ACHN (cell line): ENCODE data around the gene SRF.
A peak's percentile ranks its signal among the peaks of the same experiment; 100 is the strongest.
"Not testable (repeated sequence)": the region's sequence is repeated elsewhere in the genome, so short reads cannot be mapped to it uniquely, and the experiment has no call there.

Source experiments
- DNase-seq: peaks from one replicate; pipeline ENCODE4 v3.0.0-alpha.2; 2015
- in situ Hi-C: cut with HindIII; loops from 2 replicates; pipeline ENCODE4 v1.10.0; 2017; ENCODE audit warnings: low sequenced_read_pairs, low pct_ligation_motif_present, low pct_unique_long_range_greater_than_20kb

Gene SRF

GRCh38 chr6:43170931-43171706 is at the start of gene SRF:
SRF (plus strand) TSS chr6:43171269; CDS start chr6:43171657, 388 bp downstream.
- in situ Hi-C loops = no loop called here

GRCh38 chr6:43122146-43122545 is 48.9 kb upstream of the SRF start:
- in situ Hi-C loops = no loop called here
- DNase-seq = no peak

More at GRCh38 chr6:43170931-43171706, at the start of gene SRF:
- DNase-seq = peak; percentile 98

GRCh38 chr6:43123461-43124314 is 47.4 kb upstream of the SRF start:
- no peak for DNase-seq
- in situ Hi-C loops = no loop called here

- in situ Hi-C loops = no loop called here
- DNase-seq = no peak
Measured at GRCh38 chr6:43124481-43124880, 46.6 kb upstream of the SRF start.

GRCh38 chr6:43125119-43125518 is 46.0 kb upstream of the SRF start:
- in situ Hi-C loops = no loop called here

GRCh38 chr6:43125555-43125954 is 45.5 kb upstream of the SRF start:
- in situ Hi-C loops = no loop called here

More at GRCh38 chr6:43125119-43125518, 46.0 kb upstream of the SRF start:
- no peak for DNase-seq

GRCh38 chr6:43127180-43127579 is 43.9 kb upstream of the SRF start:
- in situ Hi-C loops = no loop called here
- no peak for DNase-seq

More at GRCh38 chr6:43125555-43125954, 45.5 kb upstream of the SRF start:
- no peak for DNase-seq

GRCh38 chr6:43127877-43128276 is 43.2 kb upstream of the SRF start:
- in situ Hi-C loops = no loop called here
- no peak for DNase-seq

- in situ Hi-C loops = no loop called here
- no peak for DNase-seq
Measured at GRCh38 chr6:43128926-43129325, 42.1 kb upstream of the SRF start.

GRCh38 chr6:43129434-43130194 is 41.5 kb upstream of the SRF start:
- peak; percentile 41 for DNase-seq
- in situ Hi-C loops = no loop called here

- in situ Hi-C loops = no loop called here
- DNase-seq = no peak
Measured at GRCh38 chr6:43130429-43130828, 40.6 kb upstream of the SRF start.

GRCh38 chr6:43131379-43131778 is 39.7 kb upstream of the SRF start:
- DNase-seq, in situ Hi-C loops: not testable (repeated sequence)

GRCh38 chr6:43138267-43138666 is 32.8 kb upstream of the SRF start:
- DNase-seq = no peak
- in situ Hi-C loops = no loop called here

- in situ Hi-C loops, DNase-seq: not testable (repeated sequence)
Measured at GRCh38 chr6:43139973-43140372, 31.1 kb upstream of the SRF start.

- DNase-seq = no peak
- in situ Hi-C loops = no loop called here
Measured at GRCh38 chr6:43141644-43142043, 29.4 kb upstream of the SRF start.

GRCh38 chr6:43142101-43142500 is 29.0 kb upstream of the SRF start:
- no peak for DNase-seq
- in situ Hi-C loops = no loop called here

- in situ Hi-C loops = no loop called here
- DNase-seq = peak; percentile 73
Measured at GRCh38 chr6:43143235-43144128, 27.6 kb upstream of the SRF start.

- no peak for DNase-seq
- in situ Hi-C loops = no loop called here
Measured at GRCh38 chr6:43144879-43145278, 26.2 kb upstream of the SRF start.
